ENCODE results near the gene MRPL32. TPM values are rescaled to one million over a fixed set of nuclear protein-coding genes. Genes with fewer than 3 reads are reported as not detected.

Gene MRPL32
- total and polyA plus RNA-seq, 2 of the 13 experiments (the other 11 are each of a cell fraction or from before 2014, with no cell fraction given): 39.0 to 81.2 TPM

- no peak for TF ChIP-seq SIX1 (CRISPR knock-in tag; IDR thresholded peaks at IDR 0.05; ENCODE audit: borderline replicate concordance)
- 0 out of 2 replicates have a peak, but pooled peaks have one; percentile 51 for TF ChIP-seq GATAD2A (CRISPR knock-in tag; IDR thresholded peaks at IDR 0.05)
- TF ChIP-seq HIVEP1 (CRISPR knock-in tag; IDR thresholded peaks at IDR 0.05): 0 out of 2 replicates have a peak, but pooled peaks have one; percentile 17
- TF ChIP-seq ZBTB4 (CRISPR knock-in tag; IDR thresholded peaks at IDR 0.05; ENCODE audit: borderline replicate concordance): no peak
- no peak for TF ChIP-seq ZNF761 (CRISPR knock-in tag; conservative IDR thresholded peaks at IDR 0.05)
- peak; percentile 48; the same call in 1 of the 2 replicates for TF ChIP-seq RXRA (CRISPR knock-in tag; IDR thresholded peaks at IDR 0.05)
- no peak for TF ChIP-seq ZZZ3 (CRISPR knock-in tag; IDR thresholded peaks at IDR 0.05; ENCODE audit: borderline replicate concordance)
- TF ChIP-seq ZNF589 (CRISPR knock-in tag; conservative IDR thresholded peaks at IDR 0.05): peak; percentile 58; the same call in 1 of the 2 replicates
- TF ChIP-seq RELA (CRISPR knock-in tag; IDR thresholded peaks at IDR 0.05): no peak
- no peak for TF ChIP-seq ZNF460 (CRISPR knock-in tag; IDR thresholded peaks at IDR 0.05; ENCODE audit: borderline replicate concordance)
- peak; percentile 55 for TF ChIP-seq ZNF350 (CRISPR knock-in tag; IDR thresholded peaks at IDR 0.05; ENCODE audit: borderline replicate concordance, low read depth)
- TF ChIP-seq ZBTB14 (CRISPR knock-in tag; IDR thresholded peaks at IDR 0.05): no peak
- no peak for TF ChIP-seq POLR2AphosphoS2 (IDR thresholded peaks at IDR 0.05; ENCODE audit: low read depth, low read length)
- TF ChIP-seq BATF2 (CRISPR knock-in tag; IDR thresholded peaks at IDR 0.05): no peak
- no peak for TF ChIP-seq ZKSCAN1 (IDR thresholded peaks at IDR 0.05; ENCODE audit: low read length)
- no peak for TF ChIP-seq TFDP1 (CRISPR knock-in tag; IDR thresholded peaks at IDR 0.05; ENCODE audit: borderline replicate concordance)
- TF ChIP-seq ZNF34 (CRISPR knock-in tag; IDR thresholded peaks at IDR 0.05; ENCODE audit: borderline replicate concordance): no peak
- TF ChIP-seq MEIS2 (CRISPR knock-in tag; IDR thresholded peaks at IDR 0.05): no peak
- peak; percentile 35 for TF ChIP-seq TGIF2 (CRISPR knock-in tag; IDR thresholded peaks at IDR 0.05)
- peak; percentile 39; the same call in 1 of the 2 replicates for TF ChIP-seq ZNF607 (CRISPR knock-in tag; IDR thresholded peaks at IDR 0.05; ENCODE audit: borderline replicate concordance)
- no peak for TF ChIP-seq RFXAP (CRISPR knock-in tag; IDR thresholded peaks at IDR 0.05; ENCODE audit: borderline replicate concordance)
- TF ChIP-seq ATF2 (CRISPR knock-in tag; IDR thresholded peaks at IDR 0.05): peak; percentile 73; the same call in 1 of the 2 replicates
Measured at GRCh38 chr7:42931834-42932651, at the start of gene MRPL32, which contains the start of gene PSMA2 (continued).
